Hepatocyte (in vitro differentiated cells): ENCODE measurements around the gene ZNF786.

Experiments
- CTCF ChIP-seq: fragments of 200-600 bp; sonication (generic); IDR thresholded peaks from 2 replicates; pipeline ENCODE4 v1.5.1; 2016; ENCODE audit warnings: antibody characterized with exemption, mild to moderate bottlenecking; ENCODE audit not compliant: poor library complexity
- EZH2 ChIP-seq: fragments of 200-600 bp; sonication (generic); IDR thresholded peaks from 2 replicates; pipeline ENCODE4 v1.6.1; 2016; ENCODE audit warnings: antibody characterized with exemption, mild to moderate bottlenecking, borderline replicate concordance
- EZH2phosphoT487 ChIP-seq: fragments of 200-600 bp; sonication (generic); IDR thresholded peaks from one replicate; pipeline ENCODE4 v1.6.1; 2018; ENCODE audit warnings: antibody characterized with exemption, mild to moderate bottlenecking, low read depth, moderate library complexity; ENCODE audit not compliant: unreplicated experiment, severe bottlenecking

- no peak for TF ChIP-seq CTCF
- no peak for TF ChIP-seq EZH2phosphoT487
- TF ChIP-seq EZH2 = no peak
These were observed 39.6 kb downstream of the ZNF786 start for GRCh38 chr7:149050941-149051340.
